Measurements from ENCODE around the gene ZNF254.
"Not testable (repeated sequence)": the region's sequence is repeated elsewhere in the genome, so short reads cannot be mapped to it uniquely, and the experiment has no call there.

The ZNF254 gene
- 23.6 to 35.9 (median 31.1) reads per million in 4 experiments for total RNA-seq

DNA sequence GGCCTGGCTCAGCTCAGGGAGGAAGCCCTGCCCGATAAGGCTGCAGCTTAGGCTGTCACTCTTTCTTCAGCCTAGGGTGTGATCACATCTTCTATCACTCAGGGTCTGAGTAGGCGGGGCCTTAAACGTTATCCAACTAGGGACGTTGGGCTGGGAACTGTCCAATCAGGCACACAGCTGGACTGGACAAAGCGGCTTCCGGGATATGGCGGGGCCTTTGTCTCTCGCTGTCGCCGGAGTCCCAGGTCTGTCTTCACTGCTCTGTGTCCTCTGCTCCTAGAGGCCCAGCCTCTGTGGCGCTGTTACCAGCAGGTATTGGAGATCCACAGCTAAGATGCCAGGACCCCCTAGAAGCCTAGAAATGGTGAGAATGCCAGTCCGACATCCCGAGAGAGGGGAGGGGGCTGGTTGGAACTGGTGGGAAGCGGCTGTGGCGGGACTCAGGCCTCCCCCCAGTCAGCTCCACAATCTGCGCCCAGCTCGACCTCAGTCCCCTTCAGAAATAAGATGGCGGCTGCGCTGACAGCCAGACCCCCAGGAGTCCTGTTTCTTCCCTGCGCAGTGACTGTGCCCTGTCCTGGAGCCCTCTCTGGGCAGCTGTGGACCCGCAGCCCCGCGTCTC, at the start of gene ZNF254:
Gene ZNF254 (plus strand): TSS at position 214 of the 622 bp plus-strand sequence. CDS start 121 bp downstream, at position 335.
- peak; percentile 64 for DNase-seq

DNA sequence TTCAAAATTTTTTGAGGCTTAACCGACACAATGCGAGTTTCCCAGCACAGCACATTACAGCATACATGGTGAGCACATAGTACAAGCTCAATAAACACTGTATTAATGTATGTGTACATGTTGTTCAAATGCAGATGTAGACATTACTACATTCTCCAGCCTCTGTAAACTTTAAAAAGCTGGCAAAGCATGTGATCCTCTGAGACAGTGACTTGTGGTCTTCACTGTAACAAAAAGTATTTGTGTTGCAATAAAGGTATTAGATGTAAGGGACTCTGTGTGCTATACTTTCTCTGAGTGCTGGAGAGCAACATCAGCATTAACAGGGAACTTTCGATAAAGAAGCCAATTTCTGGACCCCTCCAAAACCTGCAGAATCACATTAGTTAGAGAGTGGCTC, 46.4 kb upstream of the ZNF254 start:
- no peak for DNase-seq

DNA sequence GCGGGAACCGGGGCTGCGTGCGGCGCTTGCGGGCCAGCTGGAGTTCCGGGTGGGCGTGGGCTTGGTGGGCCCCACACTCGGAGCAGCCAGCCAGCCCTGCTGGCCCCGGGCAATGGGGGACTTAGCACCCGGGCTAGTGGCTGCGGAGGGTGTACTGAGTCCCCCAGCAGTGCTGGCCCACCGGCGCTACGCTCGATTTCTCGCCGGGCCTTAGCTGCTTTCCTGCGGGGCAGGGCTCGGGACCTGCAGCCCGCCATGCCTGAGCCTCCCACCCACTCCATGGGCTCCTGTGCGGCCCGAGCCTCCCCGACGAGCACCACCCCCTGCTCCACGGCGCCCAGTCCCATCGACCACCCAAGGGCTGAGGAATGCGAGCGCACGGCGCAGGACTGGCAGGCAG, 45.7 kb upstream of the ZNF254 start:
- not testable (repeated sequence) for DNase-seq

DNA sequence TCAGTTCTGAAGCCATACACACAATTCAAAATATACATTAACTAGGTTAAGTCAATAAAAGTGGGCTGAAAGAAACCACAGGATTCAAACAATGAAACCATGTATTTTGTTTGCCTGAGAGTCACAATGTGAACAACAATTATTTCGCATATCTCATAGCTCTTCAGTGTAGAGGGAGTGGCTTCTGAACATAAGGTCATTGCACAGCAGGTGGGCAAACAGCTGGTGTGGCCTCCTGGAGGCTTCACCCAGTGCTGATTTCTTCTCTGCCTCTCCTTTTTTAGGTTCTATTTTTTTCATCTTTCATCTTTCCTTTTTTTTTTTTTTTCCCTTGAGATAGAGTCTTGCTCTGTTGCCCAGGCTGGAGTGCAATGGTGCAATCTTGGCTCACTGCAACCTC, 40.4 kb upstream of the ZNF254 start:
- DNase-seq, result no peak

DNA sequence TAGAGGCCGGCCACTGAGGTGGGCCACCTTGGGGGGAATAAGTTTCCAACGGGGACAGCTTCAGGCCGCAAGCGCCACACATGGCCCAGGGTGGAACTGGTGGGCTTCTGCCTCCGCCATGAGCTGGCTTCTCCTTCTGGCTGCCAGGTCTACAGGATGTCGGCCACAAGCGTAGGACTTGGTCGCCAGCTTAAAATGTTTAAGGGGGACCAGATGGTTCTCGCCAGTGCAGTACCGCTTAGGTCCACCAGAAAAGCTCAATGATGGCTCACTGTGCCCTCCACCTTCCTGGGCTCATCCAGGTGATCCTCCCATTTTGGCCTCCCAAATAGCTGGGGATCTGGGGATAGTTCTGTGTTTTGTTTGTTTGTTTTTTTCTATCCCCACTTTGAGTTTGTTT, 38.7 kb upstream of the ZNF254 start:
- no peak for DNase-seq

DNA sequence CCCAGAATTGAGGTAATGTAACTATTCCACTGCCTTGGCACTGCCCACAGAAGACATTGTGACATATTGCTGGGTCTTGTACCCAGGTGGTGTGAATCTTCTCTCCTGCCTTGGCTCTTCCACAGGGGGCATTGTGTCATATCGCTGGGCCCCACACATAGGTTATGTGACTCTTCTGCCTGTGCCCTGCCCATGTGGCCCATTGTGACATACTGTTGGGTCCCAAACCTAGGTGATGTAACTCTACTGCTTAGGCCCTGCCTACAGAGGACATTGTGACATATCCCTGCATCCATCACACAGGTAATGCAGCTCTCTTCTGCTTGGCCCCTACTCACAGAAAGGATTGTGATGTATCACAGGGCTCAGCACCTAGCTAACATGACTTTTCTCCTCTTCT, 37.5 kb upstream of the ZNF254 start:
- no peak for DNase-seq

DNA sequence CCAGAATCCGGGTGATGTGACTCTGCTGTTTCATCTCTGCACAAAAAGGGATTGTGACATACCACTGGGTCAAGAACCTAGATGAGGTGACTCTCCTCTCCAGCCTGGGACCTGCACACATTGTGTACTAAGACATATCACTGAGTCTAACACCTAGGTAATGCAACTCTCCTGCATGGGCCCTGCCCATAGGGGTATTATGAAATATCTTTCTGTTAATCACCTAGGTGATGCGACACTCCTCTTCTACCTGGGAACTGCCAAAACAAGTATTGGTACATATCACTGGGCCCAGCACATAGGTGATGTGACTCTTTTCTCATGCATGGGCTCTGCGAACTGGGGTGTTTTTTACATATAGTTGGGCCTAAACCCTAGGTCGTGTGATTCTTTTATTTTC, 35.5 kb upstream of the ZNF254 start:
- no peak for DNase-seq

DNA sequence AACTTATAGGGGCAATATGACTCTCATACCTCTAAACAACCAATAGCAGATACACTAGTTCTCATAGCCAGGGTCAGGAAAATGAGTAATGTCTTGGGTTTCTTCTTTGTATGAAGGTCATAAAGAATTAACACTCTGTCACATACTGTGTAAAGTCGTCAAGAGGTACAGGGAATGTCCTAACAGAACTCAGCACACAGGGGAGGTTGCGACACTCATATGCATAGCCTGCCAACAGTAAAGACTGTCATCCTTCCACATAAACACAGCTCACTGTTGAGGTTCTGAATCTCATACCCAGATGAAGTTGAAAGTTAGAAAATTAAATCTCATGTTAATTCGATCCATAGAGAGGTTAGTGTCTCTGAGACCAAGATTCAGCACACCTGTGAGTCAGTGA, 34.2 kb upstream of the ZNF254 start:
- no peak for DNase-seq

DNA sequence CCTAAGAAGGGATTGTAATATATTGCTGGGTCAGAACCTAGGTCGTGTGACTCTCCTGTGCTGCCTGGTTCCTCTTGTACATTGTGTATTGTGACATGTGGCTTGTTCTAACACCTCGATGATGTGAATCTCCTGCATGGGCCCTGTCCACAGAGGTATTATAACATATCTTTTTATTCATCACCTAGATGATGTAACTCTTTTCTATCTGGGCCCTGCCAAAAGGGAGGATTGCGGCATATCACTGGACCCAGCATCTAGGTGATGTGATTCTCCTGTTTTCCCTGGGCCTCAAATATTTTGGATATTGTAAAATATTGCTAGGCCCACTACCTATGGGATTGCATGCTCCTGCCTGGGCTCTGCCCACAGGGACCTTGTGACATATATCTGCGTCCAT, 33.4 kb upstream of the ZNF254 start:
- no peak for DNase-seq

DNA sequence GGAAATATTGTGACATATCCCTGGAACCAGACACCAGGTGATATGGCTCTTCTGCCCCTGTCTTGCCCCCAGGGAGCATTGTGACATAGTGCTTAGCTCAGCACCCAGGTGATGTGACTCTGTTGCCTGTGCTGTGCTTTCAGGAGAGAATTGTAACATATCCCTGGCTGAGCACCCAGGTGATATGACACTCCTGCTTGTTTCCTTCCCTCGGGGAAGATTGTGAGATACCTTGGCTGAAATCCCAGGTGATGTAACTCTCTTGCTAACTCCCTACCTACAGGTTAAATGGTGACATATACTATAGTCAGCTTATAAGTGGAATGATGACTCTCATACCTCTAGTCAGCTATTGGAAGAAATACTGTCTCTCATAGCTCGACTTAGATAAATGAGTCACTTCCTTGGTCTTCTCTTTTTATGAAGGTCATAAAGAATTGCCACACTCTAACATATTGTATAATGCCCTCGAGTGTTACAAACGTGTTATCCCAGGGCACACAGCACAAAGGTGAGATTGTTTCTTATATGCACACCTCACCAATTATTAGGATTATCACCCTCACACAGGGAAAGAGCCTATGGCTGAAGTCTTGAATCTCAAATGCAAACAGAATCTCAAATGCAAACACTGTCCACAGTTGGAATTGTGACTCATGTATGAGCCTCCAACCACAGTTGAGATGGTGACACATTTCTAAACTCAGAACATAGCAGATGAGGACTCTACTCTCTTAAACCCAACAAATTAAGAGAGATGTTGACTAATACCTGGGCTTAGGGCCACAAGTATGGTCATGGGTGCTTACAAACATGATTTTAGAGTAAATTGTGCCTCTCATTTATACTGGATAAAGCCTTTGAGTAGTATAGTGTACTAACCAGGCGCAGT, 32.7 kb upstream of the ZNF254 start:
- no peak for DNase-seq

DNA sequence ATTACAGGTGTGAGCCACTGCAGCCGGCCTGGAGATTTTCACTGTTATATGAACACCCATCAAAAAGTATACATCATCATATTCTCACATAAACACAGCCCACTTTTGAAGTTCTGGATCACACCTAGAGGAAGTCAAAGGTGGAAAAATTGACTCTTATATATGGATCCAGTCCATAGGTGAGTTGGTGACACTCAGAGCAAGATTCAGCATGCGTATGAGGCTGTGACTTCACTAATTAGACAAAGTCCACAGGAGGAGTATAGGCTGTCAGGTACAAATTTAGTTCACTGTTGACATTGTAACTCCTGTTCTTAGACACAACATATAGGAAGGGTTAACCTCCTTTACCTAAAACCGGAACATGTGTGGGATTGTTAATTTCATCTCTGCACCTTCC, 31.4 kb upstream of the ZNF254 start:
- DNase-seq, result no peak

DNA sequence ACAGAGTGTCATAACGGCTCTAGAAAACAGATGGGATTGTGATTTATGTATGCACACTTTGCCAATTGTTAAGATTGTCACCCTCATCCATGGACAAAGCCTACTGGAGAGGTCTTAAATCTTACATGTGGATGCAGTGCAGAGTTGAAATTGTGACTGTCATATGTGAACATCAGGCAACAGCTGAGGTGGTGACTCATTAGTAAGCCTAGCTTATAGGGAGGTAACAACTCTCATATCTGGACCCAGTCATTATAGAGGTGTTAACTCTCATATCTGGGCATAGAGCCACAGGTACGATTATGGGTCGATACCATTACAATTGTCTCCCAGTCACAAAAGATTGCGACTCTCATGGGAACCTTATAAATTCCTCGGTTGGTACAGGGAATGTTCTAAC, 29.8 kb upstream of the ZNF254 start:
- no peak for DNase-seq

DNA sequence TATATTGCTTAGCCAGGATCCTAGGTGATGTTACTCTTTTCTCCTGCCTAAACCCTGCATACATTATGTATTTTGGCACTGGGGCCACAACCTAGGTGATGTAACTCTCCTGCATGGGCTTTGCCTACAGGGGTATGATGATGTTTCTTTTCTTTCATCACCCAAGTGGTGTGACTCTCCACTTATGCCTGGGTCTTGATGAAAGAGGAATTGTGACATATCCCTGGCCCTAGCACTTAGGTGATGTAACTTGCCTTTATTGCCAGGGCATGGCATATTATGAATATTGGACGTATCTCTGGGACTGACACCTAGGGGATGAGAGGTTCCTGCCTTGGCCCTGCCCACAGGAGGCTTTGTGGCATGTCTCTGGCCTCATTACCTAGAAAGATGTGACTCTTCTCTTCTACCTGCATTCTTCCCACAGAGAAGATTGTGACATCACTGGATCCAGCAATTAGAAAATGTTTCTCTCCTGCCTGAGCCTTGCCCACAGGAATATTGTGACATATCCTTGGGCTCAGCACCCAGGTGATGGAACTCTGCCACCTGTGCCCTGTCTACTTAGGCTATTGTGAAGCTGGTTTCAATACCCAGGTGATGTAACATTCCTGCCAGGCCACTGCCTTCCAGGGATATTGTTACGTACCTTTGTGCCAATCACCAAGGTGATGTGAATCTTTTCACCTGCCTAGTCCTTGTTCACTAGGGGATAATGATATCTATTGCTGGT, 27.3 kb upstream of the ZNF254 start:
- DNase-seq, result no peak

DNA sequence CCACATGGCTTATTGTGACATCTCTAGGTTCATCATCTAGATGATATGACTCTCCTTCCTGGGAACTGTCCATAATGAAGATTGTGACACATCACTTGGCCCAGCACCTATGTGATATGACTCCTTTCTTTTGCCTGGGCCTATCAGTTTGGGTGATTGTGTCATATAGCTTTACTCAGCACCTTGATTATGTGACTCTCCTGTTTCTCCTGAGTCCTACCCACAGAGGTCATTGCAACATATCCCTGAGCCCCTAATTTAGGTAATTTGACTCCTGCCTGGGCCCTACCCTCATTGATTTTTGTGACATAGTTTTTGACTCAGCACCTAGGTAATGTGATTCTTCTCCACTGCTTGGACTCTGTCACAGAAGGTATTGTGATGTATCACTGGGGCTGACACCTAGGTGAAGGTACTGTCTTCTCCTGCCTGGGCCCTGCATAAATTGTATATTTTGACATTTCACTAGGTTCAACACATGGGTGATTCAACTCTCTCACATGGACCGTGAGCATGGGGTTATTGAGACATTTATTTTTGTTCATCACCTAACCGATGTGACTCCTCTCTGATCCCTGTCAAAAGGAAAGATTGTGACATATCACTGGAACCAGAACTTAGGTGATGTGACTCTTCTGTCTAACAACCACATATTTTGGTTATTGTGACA, 26.2 kb upstream of the ZNF254 start:
- DNase-seq, result no peak

DNA sequence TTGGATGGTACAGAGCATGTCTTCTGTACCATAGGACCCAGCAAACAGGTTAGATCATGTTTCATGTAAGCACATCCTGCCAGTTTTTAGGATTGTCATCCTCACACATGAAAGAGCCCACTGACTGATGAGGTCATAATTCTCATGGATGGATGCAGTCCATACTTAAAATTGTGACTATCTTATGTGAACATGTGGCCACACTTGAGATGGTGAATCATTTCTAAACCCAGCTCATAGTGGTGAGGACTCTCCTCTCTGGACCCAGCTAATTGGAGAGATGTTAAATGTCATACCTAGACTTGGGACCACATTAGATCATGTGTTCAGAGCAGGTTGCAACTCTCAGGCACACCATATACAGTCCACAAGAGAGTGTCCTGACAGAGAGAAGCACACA, 24.8 kb upstream of the ZNF254 start:
- no peak for DNase-seq

DNA sequence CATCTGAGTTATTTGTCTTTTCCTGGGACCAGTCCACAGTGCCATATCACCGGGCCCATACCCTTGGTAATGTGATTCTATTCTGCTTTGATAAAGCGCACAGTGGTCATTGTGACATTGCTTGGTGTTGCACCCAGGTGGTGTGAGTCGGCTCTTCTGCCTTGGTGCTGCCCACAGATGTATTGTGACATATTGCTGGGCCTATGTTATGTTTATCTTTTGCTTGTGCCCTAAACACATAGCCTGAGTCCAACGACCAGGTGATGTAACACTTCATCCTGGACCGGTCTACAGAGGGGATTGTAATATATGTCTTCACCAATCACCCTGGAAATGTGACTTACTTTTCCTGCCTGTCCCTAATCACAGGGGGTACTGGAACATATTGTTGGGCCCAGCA, 23.7 kb upstream of the ZNF254 start:
- DNase-seq, result no peak

DNA sequence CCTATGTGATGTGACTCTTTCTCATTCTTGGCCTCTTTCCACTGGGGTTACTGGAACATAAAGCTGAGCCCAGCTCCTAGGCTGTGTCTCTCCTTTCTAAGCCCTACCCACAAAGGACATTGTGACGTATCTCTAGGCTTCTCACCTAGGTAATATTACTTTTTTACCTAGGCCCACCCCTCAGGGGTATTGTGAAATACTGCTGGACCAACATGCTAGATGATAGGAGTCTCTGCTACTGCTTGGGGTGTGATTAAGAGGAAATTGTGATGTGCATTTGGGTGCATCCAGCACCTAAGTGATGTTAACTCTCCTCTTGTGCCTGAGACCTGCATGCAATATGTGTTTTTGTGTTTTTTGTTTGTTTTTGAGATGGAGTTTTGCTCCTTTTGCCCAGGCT, 22.8 kb upstream of the ZNF254 start:
- DNase-seq, result no peak

DNA sequence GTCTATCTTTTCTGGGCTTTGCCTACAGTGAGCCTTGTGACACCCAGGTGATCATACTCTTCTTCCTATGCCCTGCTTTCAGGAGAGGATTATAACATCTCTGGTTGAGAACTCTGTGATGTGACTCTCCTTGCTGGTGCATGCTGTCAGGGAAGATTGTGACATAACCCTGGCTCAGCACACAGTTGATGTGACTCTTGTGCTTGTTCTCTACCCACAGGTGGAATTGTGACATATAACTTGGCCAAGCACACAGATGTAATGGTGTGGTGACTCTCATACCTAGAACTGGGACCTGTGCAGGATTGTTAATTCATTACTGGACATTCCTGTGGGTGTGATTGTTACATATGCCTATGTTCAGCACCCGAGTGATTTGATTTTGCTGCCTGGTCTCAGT, 21.7 kb upstream of the ZNF254 start:
- no peak for DNase-seq

DNA sequence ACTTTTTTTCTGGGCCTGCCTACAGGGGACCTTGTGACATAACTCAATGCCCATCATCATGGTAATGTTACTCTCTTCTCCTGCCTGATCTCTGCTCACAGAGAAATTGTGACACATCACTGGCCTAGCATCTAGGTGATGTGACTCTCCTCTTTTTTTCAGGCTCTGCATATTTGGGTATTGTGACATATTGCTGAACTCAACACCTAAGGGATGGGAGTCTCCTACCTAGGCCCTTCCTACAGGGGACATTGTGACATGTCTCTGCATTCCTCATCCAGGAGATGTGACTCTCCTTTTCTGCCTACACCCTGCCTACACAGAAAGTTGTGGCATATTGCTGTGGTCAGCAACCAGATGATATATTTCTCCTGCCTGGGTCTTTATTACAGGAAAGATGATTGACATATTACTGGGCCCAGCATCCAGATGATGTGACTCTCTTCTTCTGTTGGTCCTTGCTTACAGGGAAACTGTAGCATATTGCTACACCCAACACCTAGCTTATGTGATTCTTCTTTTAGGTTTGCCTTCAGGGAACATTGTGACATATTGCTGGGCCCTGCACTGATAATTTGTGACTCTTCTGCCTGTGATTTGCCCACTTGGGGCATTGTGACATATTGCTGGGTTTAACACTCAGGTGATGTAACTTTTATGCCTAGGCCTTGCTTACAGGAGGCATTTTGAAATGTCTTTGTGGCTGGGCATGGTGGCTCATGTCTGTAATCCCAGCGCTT, 21.0 kb upstream of the ZNF254 start:
- no peak for DNase-seq

DNA sequence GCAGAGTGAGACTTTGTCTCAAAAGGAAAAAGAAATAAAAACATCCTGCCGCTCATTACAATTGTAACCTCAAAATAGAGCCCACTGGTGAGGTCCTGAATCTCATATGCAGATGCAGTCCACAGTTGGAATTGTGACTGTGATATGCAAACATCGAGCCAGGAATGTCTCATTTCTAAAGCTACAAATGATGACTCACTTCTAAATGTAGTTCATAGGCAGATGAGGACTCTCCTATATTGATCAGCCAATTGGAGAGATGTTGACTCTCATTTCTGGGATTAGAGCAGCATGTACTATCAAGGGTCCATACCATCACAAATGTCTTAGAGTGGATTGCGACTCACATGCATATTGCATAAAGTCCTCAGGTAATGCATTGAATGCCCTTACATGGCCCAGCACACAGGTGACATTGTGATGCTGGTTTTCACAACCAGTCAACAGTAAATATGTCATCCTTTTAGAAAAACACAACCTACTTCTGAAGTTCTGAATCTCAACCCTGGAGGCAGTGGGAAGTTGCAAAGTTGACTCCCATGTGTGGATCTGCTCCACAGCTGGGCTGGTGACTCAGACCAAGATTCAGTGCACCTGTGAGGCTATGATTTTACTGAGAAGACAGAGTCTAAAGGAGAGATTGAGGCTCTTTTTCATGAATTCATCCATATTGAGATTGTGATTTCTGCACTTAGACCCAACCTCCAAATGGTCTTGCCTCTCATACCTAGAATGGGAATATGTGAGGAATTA, 16.9 kb upstream of the ZNF254 start:
- DNase-seq, result no peak

DNA sequence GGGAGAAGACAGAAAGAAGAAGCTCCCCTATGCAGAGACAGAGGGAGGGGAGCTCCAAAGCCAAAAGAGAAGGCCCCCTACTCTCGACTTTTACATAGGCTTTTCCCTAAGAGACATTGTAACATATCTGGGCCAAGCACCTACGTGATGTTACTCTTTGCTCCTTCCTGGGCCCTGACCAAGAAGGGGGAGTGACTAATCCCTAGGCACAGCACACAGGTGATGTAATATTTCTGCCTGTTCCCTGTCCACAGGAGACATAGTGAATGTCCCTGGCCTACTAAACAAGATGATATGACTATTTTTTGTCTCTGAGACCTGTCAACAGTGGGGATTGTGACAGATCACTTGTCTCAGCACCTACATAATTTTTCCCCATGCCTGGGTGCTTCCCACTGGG, 15.9 kb upstream of the ZNF254 start:
- no peak for DNase-seq

DNA sequence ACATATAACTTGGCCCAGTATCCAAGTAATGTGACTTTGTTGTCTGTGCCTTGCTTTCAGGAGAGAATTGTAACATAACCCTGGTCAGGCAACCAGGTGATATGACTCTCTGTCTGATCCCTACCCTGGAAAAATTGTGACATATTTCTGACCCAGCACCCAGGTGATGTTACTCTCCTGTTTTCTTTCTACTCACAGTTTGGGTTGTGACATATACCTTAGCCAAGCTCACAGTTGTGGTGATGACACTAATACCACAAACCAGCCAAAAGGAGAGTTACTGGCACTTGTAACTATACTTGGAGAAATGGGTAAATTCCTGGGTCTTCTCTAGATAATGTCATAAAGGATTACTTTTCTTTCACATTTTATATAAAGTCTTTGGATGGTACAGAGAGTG, 14.3 kb upstream of the ZNF254 start:
- no peak for DNase-seq
